WTC11 (cell line): ENCODE data around the gene KCNMB4. TPM values are rescaled to one million over a fixed set of nuclear protein-coding genes. Genes with fewer than 3 reads are reported as not detected.

ENCODE experiments used
- ATAC-seq: fragments of 200-7000 bp; cut with Tn5 transposase; 2 replicates; pipeline ENCODE4 v1.10.0; 2021; ENCODE audit warnings: mild to moderate bottlenecking, moderate library complexity
- CTCF ChIA-PET: fragments of 300-600 bp; sonication (Branson Sonifier 250); formaldehyde crosslinking; loops from one replicate; lab custom pipeline; 2021; ENCODE audit warnings: antibody characterized with exemption; lab: Charles Lee
- POLR2A ChIA-PET: fragments of 350-600 bp; sonication (Branson Sonifier 250); formaldehyde crosslinking; loops from one replicate; lab custom pipeline; 2021; ENCODE audit warnings: antibody characterized with exemption; lab: Charles Lee
- DNase-seq: peaks from one replicate; pipeline ENCODE4 v3.0.0; 2021; ENCODE audit warnings: low spot score
- H3K27ac Mint-ChIP-seq: 2 replicates; pipeline ENCODE4 v1.8.0; 2021; ENCODE audit warnings: mixed read lengths
- H3K27me3 Mint-ChIP-seq: 2 replicates; pipeline ENCODE4 v1.8.0; 2021; ENCODE audit warnings: low read depth, mild to moderate bottlenecking, moderate library complexity, mixed read lengths
- H3K36me3 Mint-ChIP-seq: 2 replicates; pipeline ENCODE4 v1.8.0; 2021; ENCODE audit warnings: mixed read lengths
- H3K4me1 Mint-ChIP-seq: 2 replicates; pipeline ENCODE4 v1.8.0; 2022; ENCODE audit warnings: mixed read lengths
- H3K4me3 Mint-ChIP-seq: 2 replicates; pipeline ENCODE4 v1.8.0; 2021; ENCODE audit warnings: mild to moderate bottlenecking, moderate library complexity, mixed read lengths
- H3K9me3 Mint-ChIP-seq: 2 replicates; pipeline ENCODE4 v1.8.0; 2021; ENCODE audit warnings: mixed read lengths
- ETV6 ChIP-seq: sonication (generic); formaldehyde crosslinking; IDR thresholded peaks from 2 replicates; pipeline ENCODE4 v1.8.1; 2022; ENCODE audit warnings: mild to moderate bottlenecking, missing genetic modification reagents
- IRF2 ChIP-seq: sonication (generic); formaldehyde crosslinking; IDR thresholded peaks from 2 replicates; pipeline ENCODE4 v1.8.0; 2022; ENCODE audit warnings: low read depth, missing genetic modification reagents, borderline replicate concordance
- MLX ChIP-seq: sonication (generic); formaldehyde crosslinking; IDR thresholded peaks from 2 replicates; pipeline ENCODE4 v1.8.1; 2023; ENCODE audit warnings: mild to moderate bottlenecking, missing genetic modification reagents, moderate library complexity
- NFE2L1 ChIP-seq: sonication (generic); formaldehyde crosslinking; IDR thresholded peaks from 2 replicates; pipeline ENCODE4 v1.8.1; 2023; ENCODE audit warnings: missing genetic modification reagents
- RELA ChIP-seq: sonication (generic); formaldehyde crosslinking; IDR thresholded peaks from 2 replicates; pipeline ENCODE4 v1.8.1; 2022; ENCODE audit warnings: missing genetic modification reagents, mild to moderate bottlenecking, borderline replicate concordance
- TP53 ChIP-seq: sonication (generic); formaldehyde crosslinking; IDR thresholded peaks from 2 replicates; pipeline ENCODE4 v1.8.1; 2023; ENCODE audit warnings: mild to moderate bottlenecking, missing genetic modification reagents
- USF1 ChIP-seq: sonication (generic); formaldehyde crosslinking; IDR thresholded peaks from 2 replicates; pipeline ENCODE4 v1.8.0; 2022; ENCODE audit warnings: mild to moderate bottlenecking, missing genetic modification reagents
- ZBTB21 ChIP-seq: sonication (generic); formaldehyde crosslinking; IDR thresholded peaks from 2 replicates; pipeline ENCODE4 v1.8.1; 2023; ENCODE audit warnings: mild to moderate bottlenecking, missing genetic modification reagents, borderline replicate concordance
- ZNF219 ChIP-seq: sonication (generic); formaldehyde crosslinking; IDR thresholded peaks from 2 replicates; pipeline ENCODE4 v1.8.0; 2023; ENCODE audit warnings: missing genetic modification reagents, mild to moderate bottlenecking, borderline replicate concordance
- ZNF232 ChIP-seq: sonication (generic); formaldehyde crosslinking; IDR thresholded peaks from 2 replicates; pipeline ENCODE4 v1.8.0; 2022; ENCODE audit warnings: mild to moderate bottlenecking, missing genetic modification reagents
- ZNF423 ChIP-seq: fragments of 250-450 bp; sonication (Bioruptor Pico); IDR thresholded peaks from 2 replicates; pipeline ENCODE4 v2.1.2; 2022; ENCODE audit warnings: mild to moderate bottlenecking, moderate library complexity
- total RNA-seq: library from RNA; stranded (reverse); gene quantifications from 3 replicates; pipeline ENCODE4 v1.2.3, GENCODE V29; 2021
- TF ChIP-seq, protein P1 (sequence below): sonication (generic); formaldehyde crosslinking; IDR thresholded peaks from 2 replicates; pipeline ENCODE4 v1.8.1; 2023; ENCODE audit warnings: mild to moderate bottlenecking, missing genetic modification reagents, borderline replicate concordance
- TF ChIP-seq, protein P2 (sequence below): sonication (generic); formaldehyde crosslinking; IDR thresholded peaks from 2 replicates; pipeline ENCODE4 v1.8.1; 2022; ENCODE audit warnings: missing genetic modification reagents, borderline replicate concordance
- TF ChIP-seq, protein P3 (sequence below): sonication (generic); formaldehyde crosslinking; IDR thresholded peaks from 2 replicates; pipeline ENCODE4 v1.8.0; 2023; ENCODE audit warnings: mild to moderate bottlenecking, missing genetic modification reagents
- TF ChIP-seq, protein P4 (sequence below): sonication (generic); formaldehyde crosslinking; IDR thresholded peaks from 2 replicates; pipeline ENCODE4 v1.8.1; 2023; ENCODE audit warnings: mild to moderate bottlenecking, moderate library complexity, missing genetic modification reagents

Gene KCNMB4
- total RNA-seq, 1 experiment from 2014 or later: 23.3 TPM

DNA sequence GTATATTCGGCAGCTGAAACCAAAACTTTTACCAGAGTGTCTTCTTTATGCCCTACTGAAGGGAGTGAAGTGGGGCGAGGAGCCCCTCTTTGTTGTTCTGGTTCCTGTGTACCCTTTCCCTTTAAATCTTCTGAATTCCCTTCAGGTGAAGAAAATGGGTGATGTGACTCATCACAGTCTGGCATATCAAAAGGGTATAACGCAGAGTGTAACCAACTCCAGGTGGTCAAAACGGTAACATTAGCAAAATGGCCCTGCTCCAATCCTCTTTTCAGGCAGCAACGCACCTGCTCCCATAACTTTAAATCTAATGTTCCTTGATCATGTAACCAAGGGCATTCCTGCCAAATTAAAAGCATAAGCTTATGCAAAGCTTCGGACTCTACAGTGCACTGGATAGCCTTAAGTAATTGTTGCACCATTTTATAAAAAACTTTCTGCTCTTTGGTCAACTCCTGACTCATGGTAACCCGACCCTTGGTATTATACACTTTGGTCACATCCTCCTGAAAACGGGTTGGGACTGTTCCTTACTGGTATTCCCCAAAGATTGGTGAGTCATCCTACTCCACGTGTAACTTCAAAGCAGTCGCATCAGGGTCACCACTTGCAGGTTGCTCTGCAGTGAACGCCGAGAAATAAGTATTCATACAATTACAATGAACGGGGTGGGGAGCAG, 83.1 kb downstream of the KCNMB4 start:
- H3K4me1 Mint-ChIP-seq: no peaks in the 10 kb centered on the region
- H3K27me3 Mint-ChIP-seq: no peaks in the 10 kb centered on the region
- ATAC-seq (no peak), DNase-seq (no peak)
- H3K36me3 Mint-ChIP-seq: peaks cover 41% of the 10 kb centered on the region
- H3K4me3 Mint-ChIP-seq: no peak overlapping the region
- POLR2A ChIA-PET: no interaction called here
- no peak overlapping the region for H3K27ac Mint-ChIP-seq
- CTCF ChIA-PET: no interaction called here
- peaks cover 59% of the 10 kb centered on the region for H3K9me3 Mint-ChIP-seq
- TF ChIP-seq, protein P1, sequence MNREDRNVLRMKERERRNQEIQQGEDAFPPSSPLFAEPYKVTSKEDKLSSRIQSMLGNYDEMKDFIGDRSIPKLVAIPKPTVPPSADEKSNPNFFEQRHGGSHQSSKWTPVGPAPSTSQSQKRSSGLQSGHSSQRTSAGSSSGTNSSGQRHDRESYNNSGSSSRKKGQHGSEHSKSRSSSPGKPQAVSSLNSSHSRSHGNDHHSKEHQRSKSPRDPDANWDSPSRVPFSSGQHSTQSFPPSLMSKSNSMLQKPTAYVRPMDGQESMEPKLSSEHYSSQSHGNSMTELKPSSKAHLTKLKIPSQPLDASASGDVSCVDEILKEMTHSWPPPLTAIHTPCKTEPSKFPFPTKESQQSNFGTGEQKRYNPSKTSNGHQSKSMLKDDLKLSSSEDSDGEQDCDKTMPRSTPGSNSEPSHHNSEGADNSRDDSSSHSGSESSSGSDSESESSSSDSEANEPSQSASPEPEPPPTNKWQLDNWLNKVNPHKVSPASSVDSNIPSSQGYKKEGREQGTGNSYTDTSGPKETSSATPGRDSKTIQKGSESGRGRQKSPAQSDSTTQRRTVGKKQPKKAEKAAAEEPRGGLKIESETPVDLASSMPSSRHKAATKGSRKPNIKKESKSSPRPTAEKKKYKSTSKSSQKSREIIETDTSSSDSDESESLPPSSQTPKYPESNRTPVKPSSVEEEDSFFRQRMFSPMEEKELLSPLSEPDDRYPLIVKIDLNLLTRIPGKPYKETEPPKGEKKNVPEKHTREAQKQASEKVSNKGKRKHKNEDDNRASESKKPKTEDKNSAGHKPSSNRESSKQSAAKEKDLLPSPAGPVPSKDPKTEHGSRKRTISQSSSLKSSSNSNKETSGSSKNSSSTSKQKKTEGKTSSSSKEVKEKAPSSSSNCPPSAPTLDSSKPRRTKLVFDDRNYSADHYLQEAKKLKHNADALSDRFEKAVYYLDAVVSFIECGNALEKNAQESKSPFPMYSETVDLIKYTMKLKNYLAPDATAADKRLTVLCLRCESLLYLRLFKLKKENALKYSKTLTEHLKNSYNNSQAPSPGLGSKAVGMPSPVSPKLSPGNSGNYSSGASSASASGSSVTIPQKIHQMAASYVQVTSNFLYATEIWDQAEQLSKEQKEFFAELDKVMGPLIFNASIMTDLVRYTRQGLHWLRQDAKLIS: no peak
- TF ChIP-seq, protein P2, sequence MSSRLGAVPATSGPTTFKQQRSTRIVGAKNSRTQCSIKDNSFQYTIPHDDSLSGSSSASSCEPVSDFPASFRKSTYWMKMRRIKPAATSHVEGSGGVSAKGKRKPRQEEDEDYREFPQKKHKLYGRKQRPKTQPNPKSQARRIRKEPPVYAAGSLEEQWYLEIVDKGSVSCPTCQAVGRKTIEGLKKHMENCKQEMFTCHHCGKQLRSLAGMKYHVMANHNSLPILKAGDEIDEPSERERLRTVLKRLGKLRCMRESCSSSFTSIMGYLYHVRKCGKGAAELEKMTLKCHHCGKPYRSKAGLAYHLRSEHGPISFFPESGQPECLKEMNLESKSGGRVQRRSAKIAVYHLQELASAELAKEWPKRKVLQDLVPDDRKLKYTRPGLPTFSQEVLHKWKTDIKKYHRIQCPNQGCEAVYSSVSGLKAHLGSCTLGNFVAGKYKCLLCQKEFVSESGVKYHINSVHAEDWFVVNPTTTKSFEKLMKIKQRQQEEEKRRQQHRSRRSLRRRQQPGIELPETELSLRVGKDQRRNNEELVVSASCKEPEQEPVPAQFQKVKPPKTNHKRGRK (CRISPR knock-in tag): no peak
- no peak for TF ChIP-seq USF1 (CRISPR knock-in tag)
- TF ChIP-seq, protein P3, sequence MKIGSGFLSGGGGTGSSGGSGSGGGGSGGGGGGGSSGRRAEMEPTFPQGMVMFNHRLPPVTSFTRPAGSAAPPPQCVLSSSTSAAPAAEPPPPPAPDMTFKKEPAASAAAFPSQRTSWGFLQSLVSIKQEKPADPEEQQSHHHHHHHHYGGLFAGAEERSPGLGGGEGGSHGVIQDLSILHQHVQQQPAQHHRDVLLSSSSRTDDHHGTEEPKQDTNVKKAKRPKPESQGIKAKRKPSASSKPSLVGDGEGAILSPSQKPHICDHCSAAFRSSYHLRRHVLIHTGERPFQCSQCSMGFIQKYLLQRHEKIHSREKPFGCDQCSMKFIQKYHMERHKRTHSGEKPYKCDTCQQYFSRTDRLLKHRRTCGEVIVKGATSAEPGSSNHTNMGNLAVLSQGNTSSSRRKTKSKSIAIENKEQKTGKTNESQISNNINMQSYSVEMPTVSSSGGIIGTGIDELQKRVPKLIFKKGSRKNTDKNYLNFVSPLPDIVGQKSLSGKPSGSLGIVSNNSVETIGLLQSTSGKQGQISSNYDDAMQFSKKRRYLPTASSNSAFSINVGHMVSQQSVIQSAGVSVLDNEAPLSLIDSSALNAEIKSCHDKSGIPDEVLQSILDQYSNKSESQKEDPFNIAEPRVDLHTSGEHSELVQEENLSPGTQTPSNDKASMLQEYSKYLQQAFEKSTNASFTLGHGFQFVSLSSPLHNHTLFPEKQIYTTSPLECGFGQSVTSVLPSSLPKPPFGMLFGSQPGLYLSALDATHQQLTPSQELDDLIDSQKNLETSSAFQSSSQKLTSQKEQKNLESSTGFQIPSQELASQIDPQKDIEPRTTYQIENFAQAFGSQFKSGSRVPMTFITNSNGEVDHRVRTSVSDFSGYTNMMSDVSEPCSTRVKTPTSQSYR (CRISPR knock-in tag): no peak
- TF ChIP-seq ZNF219: no peak
- TF ChIP-seq ETV6 (CRISPR knock-in tag): no peak
- TF ChIP-seq RELA (CRISPR knock-in tag): no peak
- no peak for TF ChIP-seq TP53 (CRISPR knock-in tag)
- no peak for TF ChIP-seq MLX (CRISPR knock-in tag)
- no peak for TF ChIP-seq IRF2
- TF ChIP-seq, protein P4, sequence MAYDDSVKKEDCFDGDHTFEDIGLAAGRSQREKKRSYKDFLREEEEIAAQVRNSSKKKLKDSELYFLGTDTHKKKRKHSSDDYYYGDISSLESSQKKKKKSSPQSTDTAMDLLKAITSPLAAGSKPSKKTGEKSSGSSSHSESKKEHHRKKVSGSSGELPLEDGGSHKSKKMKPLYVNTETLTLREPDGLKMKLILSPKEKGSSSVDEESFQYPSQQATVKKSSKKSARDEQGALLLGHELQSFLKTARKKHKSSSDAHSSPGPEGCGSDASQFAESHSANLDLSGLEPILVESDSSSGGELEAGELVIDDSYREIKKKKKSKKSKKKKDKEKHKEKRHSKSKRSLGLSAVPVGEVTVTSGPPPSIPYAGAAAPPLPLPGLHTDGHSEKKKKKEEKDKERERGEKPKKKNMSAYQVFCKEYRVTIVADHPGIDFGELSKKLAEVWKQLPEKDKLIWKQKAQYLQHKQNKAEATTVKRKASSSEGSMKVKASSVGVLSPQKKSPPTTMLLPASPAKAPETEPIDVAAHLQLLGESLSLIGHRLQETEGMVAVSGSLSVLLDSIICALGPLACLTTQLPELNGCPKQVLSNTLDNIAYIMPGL (CRISPR knock-in tag): no peak
- TF ChIP-seq ZNF232 (CRISPR knock-in tag): no peak
- TF ChIP-seq NFE2L1: no peak
- no peak for TF ChIP-seq ZNF423 (CRISPR knock-in tag)
- no peak for TF ChIP-seq ZBTB21
